ENCODE measurements around the gene SPTAN1.

- TF ChIP-seq, protein P1, sequence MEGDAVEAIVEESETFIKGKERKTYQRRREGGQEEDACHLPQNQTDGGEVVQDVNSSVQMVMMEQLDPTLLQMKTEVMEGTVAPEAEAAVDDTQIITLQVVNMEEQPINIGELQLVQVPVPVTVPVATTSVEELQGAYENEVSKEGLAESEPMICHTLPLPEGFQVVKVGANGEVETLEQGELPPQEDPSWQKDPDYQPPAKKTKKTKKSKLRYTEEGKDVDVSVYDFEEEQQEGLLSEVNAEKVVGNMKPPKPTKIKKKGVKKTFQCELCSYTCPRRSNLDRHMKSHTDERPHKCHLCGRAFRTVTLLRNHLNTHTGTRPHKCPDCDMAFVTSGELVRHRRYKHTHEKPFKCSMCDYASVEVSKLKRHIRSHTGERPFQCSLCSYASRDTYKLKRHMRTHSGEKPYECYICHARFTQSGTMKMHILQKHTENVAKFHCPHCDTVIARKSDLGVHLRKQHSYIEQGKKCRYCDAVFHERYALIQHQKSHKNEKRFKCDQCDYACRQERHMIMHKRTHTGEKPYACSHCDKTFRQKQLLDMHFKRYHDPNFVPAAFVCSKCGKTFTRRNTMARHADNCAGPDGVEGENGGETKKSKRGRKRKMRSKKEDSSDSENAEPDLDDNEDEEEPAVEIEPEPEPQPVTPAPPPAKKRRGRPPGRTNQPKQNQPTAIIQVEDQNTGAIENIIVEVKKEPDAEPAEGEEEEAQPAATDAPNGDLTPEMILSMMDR (IDR thresholded peaks at IDR 0.05) = no peak
- TF ChIP-seq EP300 (IDR thresholded peaks at IDR 0.05) = no peak
Measured at GRCh38 chr9:128577206-128577605, 24.8 kb downstream of the SPTAN1 start.
